LoVo (cell line): ENCODE data around the gene PTCD3.

Experiments
- DNase-seq: peaks from one replicate; pipeline ENCODE4 v3.0.0-alpha.2; 2016; ENCODE audit warnings: low spot score

Gene PTCD3

DNA sequence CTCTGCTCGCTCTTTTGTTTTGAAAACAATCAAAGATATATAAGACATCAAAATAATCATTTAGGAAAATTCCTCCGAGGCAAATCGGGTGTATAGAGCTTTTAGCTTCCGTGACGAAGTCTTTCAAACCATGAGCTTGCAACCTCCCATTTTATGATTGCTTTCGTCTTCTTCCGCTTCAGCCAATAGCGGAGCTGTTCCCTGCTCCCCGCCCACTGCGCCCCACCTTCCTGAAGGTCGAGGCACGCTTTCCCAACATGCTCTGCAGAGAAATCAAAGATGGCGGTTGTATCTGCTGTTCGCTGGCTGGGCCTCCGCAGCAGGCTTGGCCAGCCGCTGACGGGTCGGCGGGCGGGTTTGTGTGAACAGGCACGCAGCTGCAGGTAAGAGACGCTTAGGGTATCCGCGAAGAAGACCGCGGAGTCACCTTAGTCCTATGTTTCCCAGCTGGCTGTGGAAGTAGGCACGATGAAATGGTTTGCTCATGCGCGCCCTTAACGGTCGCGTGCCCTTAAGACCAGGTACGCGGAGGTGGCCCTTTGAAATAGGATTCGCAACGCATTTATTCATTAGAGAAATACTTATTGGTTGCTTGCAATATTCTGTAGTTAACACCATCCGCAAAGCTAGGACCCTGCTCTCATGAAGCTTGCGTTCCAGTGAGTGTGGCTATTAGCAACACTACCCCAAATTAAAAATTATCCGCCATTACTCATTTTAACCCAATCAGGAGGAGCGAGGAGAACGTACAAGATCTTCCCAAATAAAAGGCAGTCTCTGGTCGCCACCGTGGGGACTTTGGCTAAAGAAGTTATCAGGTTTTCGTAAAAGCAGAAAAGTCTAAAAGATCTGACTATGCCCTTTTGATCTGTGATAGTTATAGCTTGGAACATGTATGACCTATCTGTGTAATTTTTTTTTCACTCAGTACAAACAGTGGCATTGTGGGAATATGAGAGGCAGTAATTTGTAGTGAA, at the start of gene PTCD3:
Gene PTCD3 (plus strand): TSS at position 267 of the 977 bp plus-strand sequence. CDS start 13 bp downstream, at position 280.
- peak; percentile 97 for DNase-seq

DNA sequence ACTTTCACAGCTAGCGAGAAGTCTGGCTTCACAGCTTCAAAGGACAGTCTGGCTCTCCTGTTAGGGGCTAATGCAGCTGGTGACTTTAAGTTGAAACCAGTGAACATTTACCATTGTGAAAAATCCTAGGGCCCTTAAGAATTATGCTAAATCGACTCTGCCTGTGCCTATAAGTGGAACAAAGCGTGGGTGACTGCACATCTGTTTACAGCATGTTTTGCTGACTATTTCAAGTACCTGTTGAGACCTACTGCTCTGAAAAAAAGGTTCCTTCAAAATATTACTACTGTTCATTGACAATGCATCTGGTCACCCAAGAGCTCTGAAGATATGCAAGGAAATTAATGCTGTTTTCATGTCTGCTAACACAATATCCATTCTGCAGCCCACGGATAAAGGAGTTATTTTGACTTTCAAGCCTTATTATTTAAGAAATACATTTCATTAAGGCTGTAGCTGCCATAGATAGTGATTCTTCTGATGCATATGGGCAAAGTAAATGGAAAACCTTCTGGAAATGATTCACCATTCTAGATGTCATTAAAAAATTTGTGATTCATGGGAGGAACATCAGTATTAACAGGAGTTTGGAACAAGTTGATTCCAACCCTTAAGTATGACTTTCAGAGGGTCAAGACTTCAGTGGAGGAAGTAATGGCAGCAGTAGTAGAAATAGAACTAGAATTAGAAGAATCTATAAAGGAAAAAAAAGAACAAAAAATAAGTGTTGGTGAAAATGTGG, 49.3 kb upstream of the PTCD3 start:
- no peak for DNase-seq

DNA sequence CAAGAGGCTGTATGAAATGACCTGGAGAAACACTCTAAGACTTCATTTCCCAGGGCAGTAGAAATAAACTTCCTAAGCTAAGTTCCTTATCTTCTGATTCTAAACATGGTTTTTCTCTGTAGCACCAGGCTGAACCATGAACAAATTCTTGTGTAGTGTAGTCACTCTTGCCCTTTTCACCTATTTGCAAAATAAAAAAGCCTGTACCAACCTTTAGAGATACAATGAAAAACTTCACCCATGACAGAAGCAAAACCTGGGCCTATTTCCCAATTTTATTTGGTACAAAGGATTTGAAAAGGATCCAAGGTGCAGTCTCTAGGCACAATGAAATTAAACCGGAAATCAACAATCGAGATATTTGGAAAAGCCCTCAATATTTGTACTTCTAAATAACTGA, 44.0 kb upstream of the PTCD3 start:
- no peak for DNase-seq

DNA sequence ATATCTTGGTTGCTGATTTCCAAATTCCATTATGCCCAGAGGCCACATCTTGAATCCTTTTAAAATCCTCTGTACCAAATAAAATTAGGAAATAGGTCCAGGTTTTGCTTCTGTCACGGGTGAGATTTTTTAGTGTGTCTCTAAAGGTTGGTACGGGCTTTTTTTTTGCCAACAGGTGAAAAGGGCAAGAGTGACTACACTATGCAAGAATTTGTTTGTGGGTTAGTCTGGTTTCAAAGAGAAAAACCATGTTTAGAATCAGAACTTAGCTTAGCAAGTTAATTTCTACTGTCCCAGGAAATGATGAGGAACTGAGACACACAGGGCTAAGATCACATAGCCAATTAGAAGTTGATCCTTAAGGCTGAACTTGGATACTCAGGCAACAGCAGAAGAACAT, 42.0 kb upstream of the PTCD3 start:
- DNase-seq, result no peak

DNA sequence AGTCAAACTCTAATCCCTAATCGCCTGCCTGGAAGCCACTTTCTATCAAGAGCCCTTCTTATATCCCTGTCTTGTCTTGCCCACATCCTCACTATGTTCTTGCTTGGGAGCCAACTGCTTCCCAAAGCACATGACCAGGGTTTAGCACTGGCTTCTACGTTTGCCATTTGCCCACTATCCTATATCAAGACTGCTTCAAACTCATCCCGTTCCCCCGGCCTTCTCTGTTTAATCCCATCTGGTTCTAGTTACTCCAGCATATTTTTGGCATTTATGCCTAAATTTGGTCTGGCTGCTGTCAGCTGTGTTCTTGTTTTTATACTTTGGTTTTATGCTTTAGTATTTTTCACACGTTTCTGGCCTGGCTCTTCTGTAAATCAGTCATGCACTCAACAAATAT, 40.5 kb upstream of the PTCD3 start:
- DNase-seq, result no peak

DNA sequence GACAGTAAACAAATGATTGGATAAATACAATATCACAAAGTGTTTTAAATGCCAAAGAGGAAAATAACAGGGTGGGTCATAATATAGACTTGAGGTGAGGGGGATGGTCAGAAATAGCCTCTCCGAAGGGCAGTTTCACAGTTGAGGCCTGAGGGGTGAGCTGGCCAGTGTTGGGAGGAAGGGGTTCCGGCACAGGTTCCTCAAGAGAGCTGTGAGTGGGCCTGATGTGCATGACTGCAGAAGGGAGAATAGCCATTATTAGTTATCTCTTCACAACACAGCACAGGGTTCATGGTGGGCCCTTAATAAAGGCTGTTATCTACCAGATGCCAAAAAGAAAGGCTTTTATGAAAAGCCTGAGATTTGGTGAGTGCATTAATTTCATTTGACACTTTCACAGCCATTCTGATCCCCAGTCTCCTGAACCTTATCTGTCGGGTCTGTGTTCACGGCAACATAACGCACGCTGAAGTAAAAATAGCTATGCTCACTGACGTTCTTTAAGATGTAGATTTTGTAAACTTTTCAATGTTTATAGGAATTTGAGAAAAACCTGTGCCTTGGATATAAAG, 39.9 kb upstream of the PTCD3 start:
- DNase-seq, result no peak

DNA sequence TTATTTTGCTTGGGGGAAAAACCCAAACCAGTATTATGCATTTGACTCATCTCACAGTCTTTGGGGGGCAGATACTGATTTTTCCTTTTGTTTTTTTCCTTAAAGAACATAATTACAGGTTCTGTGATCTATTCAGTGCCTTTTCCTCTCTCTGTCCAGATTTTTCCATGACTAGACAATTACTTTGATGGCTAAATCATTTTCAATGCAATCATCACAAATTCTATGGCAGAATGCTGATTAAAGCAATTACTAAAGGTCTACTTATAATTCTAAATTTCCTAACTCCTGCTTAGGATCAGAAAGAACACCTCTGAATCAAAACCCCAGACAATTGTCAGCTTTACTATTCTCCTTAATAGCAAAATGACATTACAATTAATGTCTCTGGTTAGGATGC, 39.1 kb upstream of the PTCD3 start:
- DNase-seq, result no peak

DNA sequence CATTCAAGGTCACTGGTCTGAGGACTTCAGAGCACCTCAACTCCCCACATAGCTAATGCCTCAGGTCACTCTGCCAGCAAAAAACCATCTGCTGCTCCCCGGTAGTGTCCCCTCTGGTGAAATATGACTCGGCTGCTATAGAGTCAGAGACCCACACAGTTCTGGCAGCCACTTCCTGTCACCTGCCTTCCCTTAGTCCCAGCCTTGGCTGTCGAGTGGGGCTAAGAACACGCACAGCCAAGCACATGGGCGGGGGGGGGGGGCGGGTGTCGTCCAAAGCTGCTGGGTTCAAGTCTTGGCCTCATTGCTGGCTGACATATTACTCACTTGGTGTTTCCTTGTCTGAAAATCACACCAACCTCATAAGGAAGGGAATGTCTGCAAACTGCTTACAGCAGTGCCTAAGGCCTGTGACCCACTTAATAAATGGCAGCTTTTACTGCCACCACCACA, 37.9 kb upstream of the PTCD3 start:
- DNase-seq, result no peak

DNA sequence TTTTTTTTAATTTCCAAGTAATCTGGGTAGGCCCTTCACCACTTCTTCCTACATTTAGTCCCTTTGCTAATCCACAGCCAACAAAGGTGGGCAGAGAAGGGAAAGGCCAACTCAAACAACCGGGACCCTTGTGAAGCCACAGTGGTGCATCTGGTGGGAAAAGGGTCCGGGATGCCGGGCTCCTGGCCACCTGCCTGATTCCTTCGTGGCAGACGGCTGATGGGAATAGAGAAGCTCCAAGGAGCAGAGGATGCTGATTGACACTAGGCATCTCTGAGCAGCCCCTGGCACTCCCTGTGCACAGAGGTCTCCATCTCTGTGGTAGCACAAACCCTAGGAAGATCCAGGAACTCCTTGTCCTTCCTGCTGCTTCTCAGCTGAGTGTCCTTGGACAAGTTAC, 37.4 kb upstream of the PTCD3 start:
- no peak for DNase-seq

DNA sequence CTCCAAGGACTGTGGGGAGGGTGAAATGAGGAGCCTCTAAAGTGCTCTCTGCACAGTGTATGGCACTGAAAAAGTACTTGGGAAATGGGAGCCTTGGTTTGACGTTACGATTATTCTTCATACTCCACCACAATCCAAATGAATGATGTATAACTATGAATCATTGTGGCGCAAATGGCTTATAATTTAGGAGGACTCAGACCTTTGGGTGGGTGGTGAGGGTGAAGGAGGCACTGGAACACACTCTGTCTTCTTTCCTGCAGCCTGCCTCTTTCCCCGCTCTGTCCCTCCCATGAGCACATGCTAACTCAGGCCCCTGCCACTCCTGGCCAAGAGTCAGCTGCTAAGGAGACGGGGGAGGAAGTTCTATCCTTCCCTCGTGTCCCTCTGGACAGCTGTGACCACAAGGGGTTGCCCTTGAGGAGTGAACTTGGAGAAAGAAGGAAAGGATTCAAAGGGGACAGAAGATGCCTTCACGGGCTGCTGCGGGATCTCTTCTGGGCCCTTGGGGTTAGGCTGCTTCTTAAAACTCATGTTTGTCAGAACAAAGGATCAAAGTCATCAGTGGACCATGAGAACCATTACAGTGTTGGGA, 36.8 kb upstream of the PTCD3 start:
- DNase-seq, result no peak

DNA sequence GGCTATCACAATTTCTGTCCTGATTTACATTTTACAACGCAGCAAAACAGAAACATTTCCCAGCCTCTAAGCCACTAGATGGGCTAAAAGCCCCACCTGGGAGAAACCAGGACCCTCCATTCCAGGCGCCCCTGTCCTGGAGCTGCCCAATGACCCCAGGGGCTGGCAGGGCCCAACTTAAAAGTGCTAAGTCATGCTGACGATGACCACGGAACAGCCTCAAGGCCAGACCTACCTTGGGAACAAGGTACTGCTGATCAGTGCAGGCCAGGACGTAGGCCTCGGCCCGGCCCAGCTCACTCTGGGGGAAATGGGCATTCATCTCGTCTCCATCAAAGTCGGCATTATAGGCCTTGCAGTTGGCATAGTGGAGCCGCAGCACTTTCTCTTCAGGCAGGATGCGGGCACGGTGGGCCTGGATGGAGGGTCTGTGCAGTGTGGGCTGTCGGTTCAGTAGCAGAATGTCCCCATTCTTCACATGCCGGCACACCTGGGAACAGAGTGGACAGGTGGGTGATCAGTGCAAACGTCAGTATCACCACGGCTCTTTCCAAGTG, 36.2 kb upstream of the PTCD3 start:
- DNase-seq, result no peak

DNA sequence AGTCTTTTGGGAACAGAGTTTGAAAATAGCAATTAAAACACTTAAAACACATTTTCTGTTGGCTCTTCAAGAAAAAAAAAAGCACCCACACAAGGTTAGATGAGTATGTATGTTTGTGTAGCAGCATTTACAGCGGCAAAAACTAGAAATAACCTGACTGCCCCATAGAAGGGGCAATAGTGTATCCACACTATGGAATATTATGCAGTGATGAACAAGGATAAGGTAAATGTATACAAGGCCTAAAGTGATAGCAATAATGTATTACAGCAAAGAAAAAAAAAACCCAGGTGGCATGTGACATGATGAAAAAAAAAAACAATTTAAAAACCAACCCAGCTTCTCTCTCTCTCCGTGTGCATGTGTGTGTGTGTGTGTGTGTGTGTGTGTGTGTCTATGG, 35.2 kb upstream of the PTCD3 start:
- no peak for DNase-seq

DNA sequence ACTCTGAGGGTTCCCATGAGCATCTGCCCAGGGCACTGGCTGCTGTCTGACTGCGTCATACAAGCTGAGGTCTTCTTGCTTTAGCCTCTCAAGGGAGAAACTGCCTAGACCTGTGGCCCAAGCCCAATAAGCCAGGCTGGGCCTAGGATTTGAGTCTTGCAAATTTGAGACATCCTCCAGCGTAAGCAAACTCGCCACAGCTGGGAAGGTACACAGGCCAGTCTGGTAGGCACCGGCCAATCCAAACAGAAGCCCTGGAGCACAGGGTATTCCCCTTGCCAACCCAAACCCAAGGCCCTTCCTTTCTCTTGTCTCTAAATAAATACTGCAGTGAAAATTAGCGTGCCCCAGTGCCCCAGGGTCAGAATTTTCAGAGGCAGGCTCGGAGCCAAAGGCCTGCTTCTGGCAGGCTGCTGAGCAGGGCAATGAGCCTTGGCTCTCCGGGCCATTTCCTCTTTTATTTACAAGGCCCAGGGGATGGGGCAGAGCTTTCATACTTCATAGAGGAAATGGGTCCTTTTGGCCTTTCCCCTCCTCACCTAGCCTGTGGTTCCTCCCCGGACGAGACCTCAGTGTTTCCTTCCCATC, 33.7 kb upstream of the PTCD3 start:
- no peak for DNase-seq

DNA sequence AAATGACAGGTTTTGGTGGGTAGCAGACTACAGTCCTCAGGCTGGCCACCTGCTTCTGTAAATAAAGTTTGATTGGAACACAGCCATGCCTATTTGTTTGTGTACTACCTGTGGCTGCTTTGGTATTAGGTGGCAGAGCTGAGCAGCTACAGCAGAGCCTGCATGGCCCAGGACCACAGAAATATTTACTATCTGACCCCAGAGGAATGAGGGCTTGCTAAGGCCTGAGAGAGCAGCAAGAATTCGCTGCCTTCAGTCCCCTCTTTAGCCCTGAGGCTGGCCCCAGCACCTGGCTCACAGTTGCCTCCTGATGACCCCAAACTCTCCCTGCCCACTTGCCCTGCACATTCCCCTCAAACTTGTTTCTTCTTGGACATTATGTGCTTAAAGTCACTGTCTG, 32.8 kb upstream of the PTCD3 start:
- DNase-seq, result no peak

DNA sequence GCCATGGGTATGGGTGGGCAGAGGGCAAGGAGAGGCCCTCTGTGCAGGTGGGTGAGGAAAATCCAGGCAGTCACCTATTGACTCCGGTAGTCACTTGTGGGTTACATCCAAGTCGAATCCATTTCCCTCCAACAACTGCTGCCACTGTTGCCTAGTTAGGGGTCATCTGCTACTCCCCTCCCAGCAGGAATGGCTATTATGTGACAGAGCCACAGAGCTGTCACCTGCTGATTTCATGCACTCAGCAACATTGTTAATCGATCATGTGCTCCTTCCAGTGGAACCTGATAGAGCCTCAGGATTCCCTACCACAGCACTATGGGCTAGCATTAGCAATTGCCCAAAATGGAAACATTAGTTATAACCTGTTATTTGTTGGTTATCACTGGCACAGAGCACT, 31.8 kb upstream of the PTCD3 start:
- DNase-seq, result no peak

DNA sequence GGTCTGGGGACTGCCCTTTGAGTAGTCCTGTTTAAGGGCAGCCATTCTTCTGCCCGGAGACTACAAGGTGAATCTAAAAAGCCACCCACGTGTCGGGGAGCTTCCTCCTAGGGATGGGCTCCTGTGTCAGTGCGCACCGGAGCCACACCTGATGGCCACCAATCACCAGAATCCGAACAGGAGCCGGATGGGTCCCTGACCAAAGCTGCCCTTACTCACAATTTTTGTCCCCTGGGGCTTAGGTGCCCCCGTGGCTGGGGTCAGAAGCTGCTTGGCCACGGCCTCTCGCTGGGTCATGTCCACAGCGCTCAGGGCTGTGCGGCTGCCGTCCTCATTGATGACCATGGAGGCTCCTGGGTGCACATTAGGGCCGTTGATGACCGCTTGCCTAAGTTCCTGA, 31.2 kb upstream of the PTCD3 start:
- no peak for DNase-seq

DNA sequence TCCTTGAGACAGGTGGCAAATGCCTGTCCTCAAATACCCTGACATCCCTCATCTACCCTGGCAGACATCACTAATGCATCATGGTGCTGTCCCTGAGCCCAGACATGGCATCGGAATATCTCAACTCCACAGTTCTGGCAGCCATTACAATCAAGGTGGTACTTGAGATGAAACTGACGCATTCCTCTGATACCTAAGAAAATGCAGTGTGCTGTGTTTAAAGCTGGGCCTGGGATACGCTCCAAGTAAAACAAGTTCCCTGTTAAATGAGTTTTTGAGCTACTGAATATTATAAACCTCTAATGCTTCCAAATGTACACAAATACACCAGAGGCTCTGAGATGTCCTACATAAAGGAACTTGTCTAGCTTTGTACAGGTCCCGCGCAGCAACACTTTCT, 30.1 kb upstream of the PTCD3 start:
- DNase-seq, result no peak

DNA sequence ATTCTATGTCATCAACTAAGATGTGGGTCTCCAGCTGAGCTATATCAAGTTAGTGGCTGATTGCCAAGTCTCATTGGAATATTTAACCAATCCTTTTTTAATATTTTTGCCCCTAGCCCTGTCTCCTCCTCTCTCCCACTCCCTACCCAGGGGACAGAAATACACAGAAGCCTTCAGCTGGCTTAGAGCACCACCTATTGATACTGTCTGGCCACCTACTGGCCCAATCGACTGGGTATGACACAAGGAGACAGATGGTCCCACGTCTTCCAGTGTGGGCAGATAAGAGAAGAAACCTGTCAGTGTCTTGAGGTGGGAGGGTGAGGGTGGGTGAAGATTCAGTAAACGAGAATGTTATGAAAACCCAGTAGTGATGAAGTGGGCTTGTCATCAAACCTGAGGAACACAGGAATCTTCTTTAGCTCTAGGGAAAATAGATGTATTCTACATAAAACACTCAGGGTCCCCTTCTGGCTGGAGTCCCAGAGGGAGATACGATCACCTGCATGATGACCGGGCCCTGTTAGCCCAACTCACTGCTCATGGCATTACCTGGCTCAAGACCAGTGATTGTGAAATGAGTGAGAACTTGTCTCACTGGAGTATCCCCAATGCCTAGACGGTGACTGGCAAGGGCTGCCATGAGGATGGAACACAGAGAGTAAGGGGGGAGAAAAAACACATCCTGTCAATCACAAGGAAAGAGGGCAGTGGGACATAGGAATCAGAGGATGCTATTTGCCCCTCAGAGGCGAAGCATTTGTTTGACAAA, 27.1 kb upstream of the PTCD3 start:
- DNase-seq, result no peak

DNA sequence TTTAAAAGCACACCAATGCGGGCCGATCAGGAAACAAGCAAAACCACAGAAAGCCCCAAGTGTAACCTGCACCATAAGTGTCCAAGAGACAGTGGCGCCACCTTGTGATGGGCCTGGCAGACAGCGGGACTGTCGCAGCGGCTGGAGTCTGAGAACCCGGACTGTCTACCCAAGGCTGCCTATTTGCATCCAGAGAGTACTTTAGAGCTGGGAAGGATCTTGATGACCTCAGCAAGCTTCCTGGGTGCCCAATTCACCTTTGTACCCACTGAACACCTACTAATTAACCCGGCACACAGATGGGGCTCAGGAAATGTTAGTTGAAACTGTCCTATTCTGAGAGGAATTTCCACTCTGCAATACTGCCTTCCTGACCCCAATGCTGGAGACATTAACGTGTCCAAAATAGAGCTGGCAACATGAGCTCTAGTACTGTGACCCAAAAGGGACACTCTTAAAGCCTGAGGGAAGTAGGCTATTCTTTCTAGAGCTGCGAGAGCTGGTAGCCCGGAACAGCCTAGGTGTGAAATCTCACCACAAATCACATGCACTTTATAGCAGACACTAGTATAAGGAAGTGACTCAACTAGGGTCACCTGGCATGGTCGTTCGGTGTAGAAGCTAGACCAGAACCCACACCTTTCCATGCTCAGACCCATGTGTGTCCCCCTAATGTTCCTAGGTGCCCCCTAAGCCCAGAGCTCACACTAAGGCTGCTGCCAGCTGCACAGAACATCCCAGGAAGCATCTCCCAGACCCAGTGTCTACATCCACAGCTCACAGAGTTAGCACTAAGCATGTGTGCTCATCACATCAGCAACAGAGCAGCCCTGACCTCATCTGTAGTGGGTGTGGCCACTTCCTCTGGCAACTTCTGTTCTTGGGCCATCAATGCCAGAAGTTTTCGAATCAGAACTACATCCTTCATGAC, 25.8 kb upstream of the PTCD3 start:
- peak; percentile 25 for DNase-seq

DNA sequence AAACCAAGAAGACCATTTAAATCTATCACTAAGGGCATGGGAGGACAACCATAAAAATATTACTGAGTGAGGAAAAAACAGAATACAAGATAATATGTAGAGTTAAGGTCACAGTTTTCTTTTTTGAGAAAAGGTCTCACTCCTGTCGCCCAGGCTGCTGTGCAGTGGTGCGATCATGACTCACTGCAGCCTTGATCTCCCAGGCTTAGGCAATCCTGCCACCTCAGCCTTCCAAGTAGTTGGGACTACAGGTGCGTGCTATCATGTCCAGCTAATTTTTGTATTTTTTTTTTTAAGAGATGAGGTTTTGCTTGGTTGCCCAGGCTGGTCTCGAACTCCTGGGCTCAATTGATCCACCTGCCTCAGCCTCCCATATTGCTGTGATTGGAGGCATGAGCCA, 24.3 kb upstream of the PTCD3 start:
- DNase-seq, result no peak
